Renal cortical epithelial cell (primary cell): ENCODE data around the gene PARP1. TPM values are rescaled to one million over a fixed set of nuclear protein-coding genes. Genes with fewer than 3 reads are reported as not detected.
A peak's percentile ranks its signal among the peaks of the same experiment; 100 is the strongest.

Experiments
- DNase-seq: peaks from one replicate; pipeline ENCODE4 v3.0.0-alpha.2; 2011; ENCODE audit warnings: low read depth
- total RNA-seq: library from RNA; depleted of rRNA; stranded (reverse); fragments of >200 nt; gene quantifications from 2 replicates; pipeline ENCODE4 v1.2.3, GENCODE V29; 2014

Gene PARP1
- total RNA-seq, 1 donor from 2014 or later, result 127 TPM

DNA sequence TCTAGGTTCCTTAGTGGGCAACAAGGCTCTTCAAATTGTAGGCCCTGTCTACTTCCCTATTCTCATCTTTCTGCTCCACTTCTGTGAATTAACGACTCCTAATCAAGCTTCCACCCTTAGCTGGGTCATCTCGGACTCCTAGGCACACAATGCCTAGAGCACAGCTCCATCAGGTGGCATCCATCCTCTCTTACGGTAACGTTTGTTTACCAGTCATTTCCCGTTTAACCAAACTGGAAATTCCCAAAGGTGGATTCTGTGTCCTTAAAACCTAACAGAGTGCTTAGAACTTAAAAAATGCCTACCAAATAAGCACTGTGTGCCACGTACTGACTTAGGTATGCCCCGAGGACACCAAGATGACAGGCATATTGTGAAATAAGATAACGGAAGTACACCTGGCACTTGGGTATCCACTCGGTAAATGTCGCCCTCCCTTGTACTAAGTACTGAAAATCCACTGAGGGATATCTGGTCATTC lies 1.5 kb downstream of the PARP1 start:
- peak; percentile 77 for DNase-seq

DNA sequence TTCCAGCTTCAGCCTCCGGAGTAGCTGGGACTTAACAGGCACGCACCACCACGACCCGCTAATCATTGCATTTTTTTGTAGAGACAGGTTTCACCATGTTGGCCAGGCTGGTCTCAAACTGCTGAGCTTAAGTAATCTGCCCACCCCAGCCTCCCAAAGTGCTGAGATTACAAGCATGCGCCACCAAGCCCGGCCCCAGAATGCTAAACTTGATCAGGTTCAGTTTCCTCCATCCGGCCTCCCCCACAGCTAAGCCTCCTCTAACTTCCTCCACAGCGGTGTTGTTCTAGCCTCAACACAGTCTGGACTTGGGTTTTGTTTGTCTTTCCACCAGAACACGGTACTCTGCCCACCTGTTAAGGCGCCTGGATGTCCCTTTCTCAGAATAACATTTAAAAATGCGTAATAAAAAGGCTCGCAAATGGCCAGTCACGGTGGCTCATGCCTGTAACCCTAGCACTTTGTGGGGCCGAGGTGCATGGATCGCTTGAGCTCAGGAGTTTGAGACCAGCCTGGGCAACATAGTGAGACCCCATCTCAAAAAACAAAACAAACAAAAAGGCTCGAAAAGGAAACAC lies 2.4 kb downstream of the PARP1 start:
- DNase-seq, result no peak

DNA sequence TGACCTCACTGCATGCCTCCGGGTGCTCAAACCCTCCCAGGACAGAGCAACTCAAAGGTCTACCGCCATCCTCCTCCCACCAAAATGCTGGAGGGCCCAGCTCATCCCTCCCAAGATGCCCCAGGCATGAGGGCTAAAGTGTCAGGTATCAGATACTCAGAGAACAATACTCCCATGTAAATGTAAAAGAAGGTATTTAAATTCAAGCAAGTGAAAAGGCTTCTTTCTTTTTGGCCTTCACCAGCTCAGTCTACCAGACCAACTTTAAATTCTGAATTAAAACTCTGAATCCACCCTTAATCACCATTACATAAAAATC lies 3.0 kb downstream of the PARP1 start:
- DNase-seq, result no peak

DNA sequence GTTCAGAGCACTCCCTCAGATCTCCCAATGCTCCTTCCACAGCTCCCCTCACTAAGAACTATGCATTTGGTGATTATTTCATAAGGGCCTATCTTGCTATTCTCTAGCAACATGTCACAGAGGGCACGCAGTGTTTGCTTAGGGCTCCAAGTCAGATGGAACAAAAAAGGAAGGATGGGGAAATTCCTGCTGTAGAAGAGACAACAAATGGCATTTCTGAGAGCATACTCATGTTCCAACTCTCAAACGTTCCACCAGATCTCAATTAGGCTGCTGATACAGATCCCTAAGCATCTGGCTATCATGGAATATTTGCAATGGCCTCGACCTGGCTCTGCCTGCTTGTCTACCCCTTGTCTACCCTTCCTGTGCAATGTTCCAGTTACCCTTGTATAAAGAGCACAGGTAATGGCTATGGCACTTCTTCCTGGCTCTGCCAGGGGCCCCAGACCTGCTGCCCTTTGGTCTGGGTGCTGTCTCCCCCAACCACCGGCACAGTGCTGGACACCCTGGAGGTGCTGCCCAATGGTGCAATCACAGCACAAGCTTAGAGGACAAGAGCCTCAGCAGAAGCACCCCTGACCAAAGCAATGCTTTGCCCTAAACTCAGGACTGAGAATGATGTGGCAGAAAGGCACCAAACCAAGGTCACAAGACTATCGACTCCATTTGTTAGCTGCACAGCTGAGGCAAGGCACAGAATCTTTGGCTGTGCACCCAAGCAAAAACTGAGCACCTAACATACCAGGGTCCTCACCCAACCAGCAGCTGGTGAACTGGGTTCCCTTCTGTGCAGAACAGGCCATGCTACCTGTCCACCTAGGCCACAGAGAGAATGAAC lies 3.6 kb downstream of the PARP1 start:
- DNase-seq, result peak; percentile 20

DNA sequence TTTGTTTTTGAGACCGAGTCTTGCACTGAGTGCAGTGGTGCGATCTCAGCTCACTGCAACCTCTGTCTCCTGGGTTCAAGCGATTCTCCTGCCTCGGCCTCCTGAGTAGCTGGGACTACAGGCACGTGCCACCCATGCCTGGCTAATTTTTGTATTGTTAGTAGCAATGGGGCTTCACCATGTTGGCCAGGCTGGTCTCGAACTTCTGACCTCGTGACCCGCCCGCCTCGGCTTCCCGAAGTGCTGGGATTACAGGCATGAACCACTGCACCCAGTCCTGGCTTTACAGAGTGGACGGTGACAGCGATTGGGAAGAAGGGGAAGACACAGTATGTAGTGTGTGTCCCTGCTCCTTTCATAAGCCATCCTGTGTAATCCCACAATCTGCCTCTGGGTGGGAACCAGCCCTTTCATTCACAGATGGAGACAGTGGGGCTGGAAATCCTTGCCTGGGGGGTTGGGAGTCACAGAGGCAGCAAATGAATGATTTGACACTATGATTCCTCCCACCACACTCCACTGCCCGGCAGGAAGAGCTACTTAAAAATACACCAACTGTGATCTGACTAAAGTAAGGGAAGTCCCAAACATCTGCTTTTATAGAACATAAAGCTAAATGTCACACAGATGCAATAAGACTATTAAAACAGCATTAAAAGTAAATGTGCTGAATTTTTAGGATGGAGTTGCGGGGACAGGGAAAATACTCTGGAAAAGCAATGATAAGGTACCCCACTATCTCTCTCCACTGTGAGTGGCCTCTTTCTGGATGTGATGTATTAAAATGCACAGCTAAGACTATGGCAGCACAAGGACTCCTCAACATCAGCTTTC lies 4.5 kb downstream of the PARP1 start:
- DNase-seq, result peak; percentile 36

DNA sequence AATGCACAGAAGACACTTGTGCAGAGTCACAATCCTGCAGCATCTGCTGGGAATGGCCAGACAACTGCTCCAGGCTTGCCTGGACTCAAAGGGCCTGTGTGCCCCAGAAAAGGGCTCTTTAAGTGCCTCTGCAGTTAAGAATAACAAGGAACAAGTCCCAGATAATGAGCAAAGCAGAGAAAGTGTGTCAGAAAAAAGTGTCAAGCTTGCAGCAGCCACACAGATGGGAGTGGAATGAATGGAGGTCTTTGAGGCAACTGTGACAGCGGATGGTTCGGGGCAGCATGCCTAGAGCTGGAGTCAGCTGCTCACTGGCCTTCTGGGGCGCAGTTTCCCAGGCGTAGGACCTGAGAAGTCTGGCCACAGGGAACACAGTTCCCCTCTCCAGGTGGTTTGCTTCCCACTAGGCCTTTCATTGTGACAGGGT lies 5.1 kb downstream of the PARP1 start:
- DNase-seq, result no peak

DNA sequence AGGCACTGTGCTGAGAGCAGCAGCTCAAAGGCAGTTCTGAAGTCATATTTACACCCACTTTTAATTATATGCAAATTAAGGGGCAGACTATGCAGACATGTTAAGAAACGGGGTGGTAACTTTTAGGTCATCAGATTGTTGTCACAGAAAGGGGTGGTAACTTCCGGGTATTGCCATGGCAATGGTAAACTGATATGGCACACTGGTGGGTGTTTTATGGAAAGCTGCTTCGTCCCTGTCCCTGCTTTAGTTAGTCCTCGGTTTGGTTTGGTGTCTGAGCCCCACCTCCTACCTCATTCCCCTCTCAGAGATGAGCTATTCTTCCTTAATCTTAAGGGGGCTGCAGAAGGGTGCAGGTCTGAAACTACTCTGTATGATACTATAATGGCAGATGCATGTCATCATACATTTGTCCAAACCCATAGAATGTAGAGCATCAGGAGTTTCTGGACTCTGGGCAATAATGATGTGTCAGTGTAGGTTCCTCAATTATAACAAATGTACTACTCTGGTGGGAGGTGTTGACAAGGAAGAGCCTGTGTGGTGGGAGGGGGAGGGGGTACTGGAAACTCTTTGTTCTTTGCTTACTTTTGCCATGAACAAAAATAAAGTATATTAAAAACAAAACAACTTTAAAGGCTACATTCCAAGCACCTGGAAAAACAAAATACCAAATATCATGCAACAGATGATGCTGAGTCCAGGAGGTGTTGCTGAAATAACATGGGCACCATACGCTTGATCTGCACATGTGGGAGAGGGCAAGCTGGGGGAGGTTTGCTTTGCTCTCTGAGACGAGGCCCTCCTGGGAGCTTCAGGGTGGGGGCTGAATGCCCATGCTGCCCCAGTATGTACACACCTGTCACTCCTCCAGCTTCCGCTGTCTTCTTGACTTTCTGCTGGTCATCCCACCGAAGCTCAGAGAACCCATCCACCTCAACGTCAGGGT lies 6.3 kb downstream of the PARP1 start:
- no peak for DNase-seq

DNA sequence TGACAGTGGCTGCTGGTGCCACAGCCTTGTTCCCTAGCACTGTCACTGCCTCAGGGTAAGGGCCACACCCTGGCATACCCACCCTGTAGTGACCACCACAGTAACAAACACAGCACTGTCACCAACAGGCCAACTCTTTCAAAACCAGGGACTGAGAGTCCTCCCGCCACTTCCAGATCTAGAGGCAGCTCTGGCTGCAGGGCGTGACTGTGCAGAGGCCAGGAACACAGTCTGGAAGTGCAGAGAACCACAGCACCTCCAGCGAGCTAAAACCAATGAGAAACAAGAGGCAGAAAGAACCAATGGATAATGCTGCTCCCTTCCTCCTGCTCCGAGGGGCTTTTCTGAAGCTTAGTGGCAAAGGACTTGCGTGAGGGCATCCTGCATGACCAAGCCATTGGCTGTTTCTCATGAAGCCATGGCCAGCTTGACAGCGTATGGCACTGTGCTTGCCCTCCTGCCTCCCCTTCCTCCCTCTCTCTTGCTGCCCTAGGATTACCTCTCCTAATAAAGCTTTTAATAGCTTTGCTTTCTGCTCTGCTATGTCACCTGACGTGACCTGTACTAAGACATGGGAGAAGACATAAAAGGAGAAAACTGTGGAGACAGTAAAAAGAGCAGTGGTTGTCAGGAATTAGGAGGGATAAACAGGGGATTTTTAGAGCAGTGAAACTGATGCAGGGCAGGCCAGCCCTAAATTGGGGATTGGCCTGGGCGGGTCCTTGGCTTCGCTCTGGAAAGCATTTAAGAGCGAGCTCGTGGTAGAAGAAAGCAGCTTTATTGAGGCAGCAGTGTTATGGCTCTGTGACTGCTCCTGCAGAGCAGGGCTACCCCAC lies 7.2 kb downstream of the PARP1 start:
- no peak for DNase-seq

DNA sequence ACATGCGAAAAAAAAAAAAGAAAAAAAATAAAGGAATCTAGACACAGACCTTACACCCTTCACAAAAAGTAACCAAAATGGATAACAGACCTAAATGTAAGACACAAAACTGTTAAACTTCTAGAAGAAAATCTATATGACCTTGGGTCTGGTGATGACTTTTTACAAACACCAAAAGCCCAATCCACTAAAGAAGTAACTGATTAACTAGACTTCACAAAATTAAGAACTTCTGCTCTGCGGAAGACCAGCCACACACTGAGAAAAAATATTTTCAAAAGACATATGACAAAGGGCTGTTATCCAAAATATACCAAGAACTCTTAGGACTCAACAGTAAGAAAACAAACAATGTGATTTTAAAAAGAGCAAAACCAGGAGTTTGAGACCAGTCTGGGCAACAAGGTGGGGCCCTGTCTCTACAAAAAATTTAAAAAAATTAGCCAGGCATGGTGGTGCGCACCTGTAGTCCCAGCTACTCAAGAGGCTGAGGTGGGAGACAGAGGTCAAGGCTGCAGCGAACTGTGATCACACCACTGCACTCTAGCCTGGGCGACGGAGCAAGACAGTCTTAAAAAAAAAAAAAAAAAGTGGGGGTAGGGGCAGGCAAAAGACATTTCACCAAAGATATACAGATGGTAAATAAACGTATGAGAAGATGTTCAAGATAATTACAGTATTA lies 9.8 kb downstream of the PARP1 start:
- DNase-seq, result no peak

DNA sequence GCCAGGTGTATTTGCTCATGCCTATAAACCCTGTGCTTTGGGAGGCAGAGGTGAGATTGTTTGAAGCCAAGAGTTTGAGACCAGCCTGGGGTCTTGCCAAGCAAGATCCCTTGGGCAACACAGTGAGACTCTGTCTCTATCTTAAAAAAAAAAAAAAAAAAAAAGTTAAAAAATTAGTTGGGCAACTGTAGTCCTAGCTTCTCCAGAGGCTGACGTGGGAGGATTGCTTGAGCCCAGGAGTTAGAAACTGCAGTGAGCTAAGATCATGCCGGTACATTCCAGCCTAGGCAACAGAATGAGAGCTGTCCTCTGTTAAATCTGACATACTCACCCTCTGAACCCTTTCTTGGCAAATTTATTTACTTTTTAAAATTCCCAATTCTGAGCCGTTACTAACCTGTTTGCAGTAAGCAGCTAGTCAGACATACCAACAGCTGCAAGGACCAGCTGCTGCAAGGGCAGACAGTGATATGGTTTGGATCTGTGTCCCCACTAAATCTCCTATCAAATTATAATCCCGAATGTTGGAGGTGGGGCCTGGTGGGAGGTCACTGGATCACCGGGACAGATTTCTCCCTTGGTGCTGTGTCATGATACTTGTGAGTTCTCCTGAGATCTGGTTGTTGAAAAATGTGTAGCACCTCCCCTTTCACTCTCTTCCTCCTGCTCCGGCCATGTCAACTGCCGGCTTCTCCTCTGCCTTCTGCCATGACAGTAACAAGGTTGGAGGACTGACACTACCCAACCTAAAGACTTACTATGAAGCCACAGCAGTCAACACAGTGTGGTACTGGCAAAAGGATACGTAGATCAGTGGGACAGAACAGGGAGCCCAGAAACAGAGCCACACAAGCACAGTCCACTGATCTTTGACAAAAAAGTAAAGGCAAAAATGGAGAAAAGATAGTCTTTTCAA lies 10.6 kb downstream of the PARP1 start:
- DNase-seq, result no peak

DNA sequence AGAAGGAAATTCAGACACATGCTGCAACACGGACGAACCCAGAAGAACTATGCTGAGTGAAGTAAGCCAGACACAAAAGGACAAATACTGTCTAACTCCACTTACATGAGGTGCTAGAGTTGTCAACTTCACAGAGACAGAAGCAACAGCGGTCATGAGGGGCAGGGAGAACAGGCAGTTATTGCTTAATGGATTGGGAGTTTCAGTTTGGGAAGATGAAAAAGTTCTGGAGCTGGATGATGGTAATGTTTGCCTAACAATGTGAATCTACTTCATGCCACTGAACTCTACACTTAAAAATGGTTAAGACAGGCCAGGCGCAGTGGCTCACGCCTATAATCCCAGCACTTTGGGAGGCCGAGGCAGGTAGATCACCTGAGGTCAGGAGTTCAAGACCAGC lies 12.1 kb downstream of the PARP1 start:
- DNase-seq, result no peak

DNA sequence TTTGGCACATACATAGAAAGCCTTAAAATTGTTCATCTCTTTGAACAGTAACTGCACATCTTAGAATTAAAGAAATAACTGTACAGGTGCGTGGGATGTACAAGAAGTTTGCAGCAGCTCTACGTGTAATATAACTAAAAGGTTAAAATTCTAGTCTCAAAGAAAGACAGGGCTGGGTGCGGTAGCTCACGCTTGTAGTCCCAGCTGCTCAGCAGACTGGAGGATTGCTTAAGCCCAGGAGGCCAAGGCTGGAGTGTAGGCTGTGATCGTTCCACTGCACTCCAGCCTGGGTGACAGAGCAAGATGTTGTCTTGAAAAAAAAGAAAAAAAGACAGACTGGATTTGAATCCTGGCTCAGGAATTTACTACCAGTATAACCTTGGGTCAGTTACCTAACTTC lies 13.4 kb downstream of the PARP1 start:
- DNase-seq, result no peak

DNA sequence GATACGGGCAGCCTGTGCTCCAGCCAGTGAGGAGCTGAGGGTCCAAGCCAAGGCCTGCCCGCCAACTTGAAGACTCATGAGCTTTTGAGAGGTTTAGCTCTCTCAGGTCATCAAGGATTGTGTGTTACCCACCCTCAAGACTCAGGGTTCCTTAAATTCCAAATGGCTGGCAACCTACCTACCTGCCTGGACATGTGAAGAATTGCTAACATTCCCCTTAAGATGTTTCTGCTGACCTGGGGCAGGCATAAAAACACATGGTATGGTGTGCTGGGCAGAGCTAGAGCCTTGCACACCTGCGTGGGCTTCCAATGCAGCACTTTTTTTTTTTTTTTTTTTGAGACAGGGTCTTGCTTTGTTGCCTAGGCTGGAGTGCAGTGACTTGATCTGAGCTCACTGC lies 17.2 kb downstream of the PARP1 start:
- DNase-seq, result no peak

DNA sequence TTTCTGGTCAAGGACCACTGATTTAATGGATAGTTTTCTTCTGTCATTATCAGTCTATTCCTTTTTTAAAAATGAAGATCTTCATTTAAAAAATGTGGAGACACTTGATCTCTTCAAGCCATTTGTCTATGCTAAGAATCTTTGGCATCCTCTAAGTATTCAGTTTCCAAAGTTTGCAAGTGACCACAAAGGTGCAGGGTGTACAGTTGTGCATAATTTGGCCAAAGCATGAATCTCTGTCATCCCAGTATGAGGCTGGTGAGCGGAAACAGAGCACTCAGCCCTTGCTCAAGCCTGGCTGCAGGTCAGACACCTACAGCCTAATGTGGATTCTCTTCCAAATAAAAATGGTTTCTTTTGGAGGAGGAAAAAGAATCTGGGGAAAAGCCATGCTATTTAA lies 19.8 kb downstream of the PARP1 start:
- no peak for DNase-seq

DNA sequence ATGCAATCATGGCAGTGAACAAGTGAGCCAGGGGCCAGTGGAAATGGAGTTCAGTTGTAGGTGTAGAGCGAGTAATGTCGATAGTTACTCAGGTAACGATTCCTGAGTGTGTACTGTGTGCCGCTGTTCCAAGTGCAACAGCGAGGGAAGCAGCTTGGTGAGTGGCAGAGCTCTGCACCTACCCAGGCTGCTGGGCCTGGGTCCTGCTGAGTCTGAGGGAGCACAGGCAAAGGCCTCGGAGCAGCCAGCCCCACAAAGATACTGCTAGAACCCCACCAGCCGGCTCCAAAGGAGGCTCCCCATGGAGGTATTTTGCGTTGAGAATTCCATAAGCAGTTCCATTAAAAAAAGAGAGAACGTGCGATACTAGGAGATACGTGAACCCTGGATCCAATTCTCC lies 23.2 kb downstream of the PARP1 start:
- DNase-seq, result no peak

DNA sequence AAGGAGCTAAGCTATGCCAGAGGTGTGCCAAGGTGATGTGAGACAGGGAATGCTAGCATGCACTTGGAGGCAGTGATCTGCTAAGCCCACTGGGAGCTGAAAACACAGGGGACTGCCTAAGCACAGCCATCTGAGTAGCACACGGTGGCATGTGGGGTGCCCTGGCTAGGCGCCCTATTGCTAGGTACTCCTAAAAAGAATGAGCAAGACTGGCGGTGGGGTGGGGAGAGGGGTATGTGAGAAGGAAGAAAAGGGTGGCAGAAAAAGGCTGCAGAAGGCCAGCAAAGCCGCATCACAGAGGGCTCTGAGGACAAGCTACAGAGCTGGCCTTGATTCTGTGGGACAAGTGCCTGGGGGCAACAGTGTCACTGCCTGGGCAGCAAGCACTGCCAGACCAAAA lies 23.9 kb downstream of the PARP1 start:
- DNase-seq, result no peak

DNA sequence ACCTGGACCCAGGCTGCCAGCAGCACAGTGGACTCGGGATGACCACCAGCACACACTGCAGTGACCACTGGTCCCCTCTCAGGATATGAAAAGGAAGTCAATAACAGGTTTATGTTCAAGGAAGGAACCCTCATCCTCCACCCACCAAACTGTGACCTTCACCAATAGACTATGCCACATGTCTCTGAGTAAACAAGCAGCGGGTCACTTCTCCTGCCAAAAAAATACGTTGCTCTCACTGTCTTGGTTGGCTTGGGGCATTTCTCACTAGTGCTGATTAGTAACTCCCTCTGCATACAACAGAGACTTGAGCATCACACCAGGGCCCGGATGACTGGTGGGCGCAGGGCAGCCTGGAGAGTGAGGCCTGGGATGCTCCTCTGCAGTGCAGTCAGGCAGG lies 25.9 kb downstream of the PARP1 start:
- DNase-seq, result no peak

DNA sequence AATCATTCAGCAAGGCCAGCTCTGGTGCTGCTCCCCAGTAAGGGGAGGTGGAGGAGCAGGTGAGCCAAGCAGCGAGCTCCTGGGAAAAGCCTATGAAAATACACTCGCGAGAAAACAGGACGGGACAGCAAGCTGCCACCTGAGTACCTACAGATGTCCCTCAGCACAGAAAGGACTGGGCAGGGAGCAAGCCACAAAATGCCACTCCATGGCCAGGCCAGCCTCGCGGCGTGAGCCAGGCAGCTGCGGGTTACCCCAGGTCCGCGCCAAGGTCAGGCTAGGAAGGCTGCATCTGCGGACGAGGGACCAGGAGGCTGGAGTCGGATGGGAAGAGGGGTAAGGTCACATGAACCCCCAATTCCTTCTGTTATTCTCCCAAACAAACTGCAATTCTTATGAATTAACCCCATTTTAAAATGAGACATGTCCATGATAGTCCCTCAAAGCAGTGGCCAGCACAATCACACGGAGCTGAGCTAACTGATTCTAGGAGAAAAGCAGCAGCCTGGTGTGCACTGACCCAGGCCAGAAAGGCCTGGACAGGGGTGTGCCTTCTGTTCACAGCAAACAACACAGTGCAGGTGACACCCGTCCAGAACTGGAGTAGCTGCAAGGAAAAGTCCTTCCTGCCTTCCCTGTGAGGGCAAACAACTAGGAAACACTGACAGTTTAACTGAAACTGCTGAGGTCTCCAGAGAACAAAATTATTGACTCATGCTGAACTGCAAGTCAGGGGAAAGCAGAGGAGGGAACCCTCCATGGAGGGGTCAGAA lies 26.5 kb downstream of the PARP1 start:
- no peak for DNase-seq
